Transverse colon (tissue), 4 donors: Measurements from ENCODE around the gene PACRGL. TPM values are rescaled to one million over a fixed set of nuclear protein-coding genes. Genes with fewer than 3 reads are reported as not detected.

Experiments
- DNase-seq: peaks from one replicate; pipeline ENCODE4 v3.0.0-alpha.2; 2019
- H3K27ac ChIP-seq, 4 donors: fragments of 200-600 bp; sonication (generic); 2 replicates each; pipeline ENCODE4 v1.5.1; 2016 to 2018; ENCODE audit warnings: inconsistent platforms in 4 of 4
- H3K27me3 ChIP-seq: fragments of 200-600 bp; sonication (generic); 2 replicates; pipeline ENCODE4 v1.5.1; 2017; ENCODE audit warnings: inconsistent platforms
- H3K36me3 ChIP-seq, 4 donors: fragments of 200-600 bp; sonication (generic); 2 replicates each; pipeline ENCODE4 v1.5.1; 2017 to 2019; ENCODE audit warnings: inconsistent platforms in 4 of 4
- H3K4me1 ChIP-seq, 4 donors: fragments of 200-600 bp; sonication (generic); 2 replicates each; pipeline ENCODE4 v1.5.1; 2017 to 2020; ENCODE audit warnings: inconsistent platforms in 4 of 4
- H3K4me3 ChIP-seq, 4 donors: fragments of 200-600 bp; sonication (generic); 1 replicate in 1 of 4; 2 replicates in 3 of 4; pipeline versions ENCODE4 v1.5.1 to v1.6.1; 2017 to 2019; ENCODE audit warnings: inconsistent platforms in 4 of 4
- H3K9me3 ChIP-seq, 2 donors: fragments of 200-600 bp; sonication (generic); 2 replicates each; pipeline ENCODE4 v1.5.1; 2017 to 2019; ENCODE audit warnings: inconsistent platforms in 2 of 2
- CTCF ChIP-seq, 5 experiments: fragments of 200-600 bp in 3 of 5; fragments of 450-650 bp in 2 of 5; sonication (generic) in 3 of 5; IDR thresholded peaks; 1 replicate in 2 of 5; 2 replicates in 3 of 5; pipeline ENCODE4 v1.5.1; 2016 to 2017; ENCODE audit warnings: antibody characterized with exemption in 5 of 5, inconsistent platforms in 3 of 5, mild to moderate bottlenecking in 2 of 5, moderate library complexity in 1 of 5
- EP300 ChIP-seq: sonication (generic); formaldehyde crosslinking; IDR thresholded peaks from one replicate; pipeline ENCODE4 v1.6.1; 2017; ENCODE audit warnings: antibody characterized with exemption, low read depth
- POLR2A ChIP-seq: fragments of 450-650 bp; IDR thresholded peaks from one replicate; pipeline ENCODE4 v1.6.1; 2016; ENCODE audit warnings: antibody characterized with exemption, mild to moderate bottlenecking, moderate library complexity
- POLR2AphosphoS5 ChIP-seq, 3 donors: sonication (generic); formaldehyde crosslinking; IDR thresholded peaks; one replicate each; pipeline ENCODE4 v1.6.1; 2016; ENCODE audit warnings: antibody characterized with exemption in 3 of 3
- WGBS, 2 donors: methylation state at CpG; one replicate each; pipeline ENCODE4 v1.1.5; 2018; ENCODE audit warnings: low coverage in 1 of 2; 5-methylcytosine and 5-hydroxymethylcytosine counted together
- in situ Hi-C, 4 donors: fragments of 200-750 bp; cut with MboI; loops; one replicate each; pipeline versions ENCODE4 v1.15.0 to v1.15.1; 2017; ENCODE audit warnings: low sequenced_read_pairs in 3 of 4, low pct_ligation_motif_present in 1 of 4, low pct_unique_long_range_greater_than_20kb in 1 of 4
- intact Hi-C: fragments of 100-400 bp; cut with DNase I; formaldehyde crosslinking; loops from one replicate; pipeline ENCODE4 v1.15.1; 2023; ENCODE audit warnings: low total_unique reads
- total RNA-seq, 4 donors: library from RNA; depleted of rRNA; stranded (reverse); fragments of >200 nt; gene quantifications; one replicate each; pipeline ENCODE4 v1.1.0, GENCODE V29; 2016

Gene PACRGL
- total RNA-seq, 4 donors from 2014 or later = 22.5 to 77.5 (median 40.1) TPM

GRCh38 chr4:20787940-20788665, 87.8 kb downstream of the PACRGL start:
- WGBS, 2 donors = 80 to 90% methylated on average over 2 of the region's 2 CpGs
- Histone ChIP-seq H3K36me3 (no peaks in the 10 kb centered on the region), H3K4me3 (no peak overlapping the region), H3K27me3 (no peaks in the 10 kb centered on the region), H3K27ac (peak overlapping the region in 1 of 4 donors; percentile 31), H3K4me1 (no peaks in the 10 kb centered on the region), H3K9me3 (peaks cover under 1 to 3% of the 10 kb centered on the region in 2 donors)
- in situ Hi-C loops (loop anchor here in 1 of 4 donors (10.0 kb wide), 1 partner anchor 347 kb away; no protein-coding TSS in a partner anchor), intact Hi-C loops (no loop called here)
- TF ChIP-seq CTCF (IDR thresholded peaks at IDR 0.05) (no peak), POLR2A (no peak), POLR2AphosphoS5 (IDR thresholded peaks at IDR 0.05) (no peak), EP300 (no peak)
- DNase-seq = no peak
